ENCODE results near the gene CLCN6. TPM values are rescaled to one million over a fixed set of nuclear protein-coding genes. Genes with fewer than 3 reads are reported as not detected.
"Not testable (repeated sequence)": the region's sequence is repeated elsewhere in the genome, so short reads cannot be mapped to it uniquely, and the experiment has no call there.

CLCN6 gene
- total RNA-seq, 4 donors from 2014 or later = 4.2 to 13.5 (median 9.9) TPM

GRCh38 chr1:11799896-11800295 is 6.1 kb upstream of the CLCN6 start:
- intact Hi-C loops (cut with DNase I) = no loop called here
- 87 to 92% methylated on average over 6 to 9 of the region's 9 CpGs for WGBS, 2 donors
- peaks cover 15 to 63% (median 27%) of the 10 kb centered on the region in 3 donors for H3K36me3 ChIP-seq

GRCh38 chr1:11800391-11800755 is 5.6 kb upstream of the CLCN6 start:
- H3K4me3 ChIP-seq = no peak overlapping the region
- H3K4me1 ChIP-seq = peaks cover 23 to 70% (median 38%) of the 10 kb centered on the region in 3 donors
- intact Hi-C loops (cut with DNase I) = no loop called here
- no peak overlapping the region for H3K27ac ChIP-seq
- no peaks in the 10 kb centered on the region for H3K27me3 ChIP-seq
- peaks cover 10 to 58% (median 22%) of the 10 kb centered on the region in 3 donors for H3K36me3 ChIP-seq
- H3K9me3 ChIP-seq = no peaks in the 10 kb centered on the region
- TF ChIP-seq CTCF (IDR thresholded peaks at IDR 0.05) (no peak), POLR2A (IDR thresholded peaks at IDR 0.05) (no peak)
- DNase-seq = no peak
- 95% methylated on average over 4 to 8 of the region's 8 CpGs for WGBS, 2 donors

More at GRCh38 chr1:11799896-11800295, 6.1 kb upstream of the CLCN6 start:
- DNase-seq = no peak
- H3K27me3 ChIP-seq = no peaks in the 10 kb centered on the region
- H3K4me3 ChIP-seq = no peak overlapping the region
- peaks cover 20 to 66% (median 36%) of the 10 kb centered on the region in 3 donors for H3K4me1 ChIP-seq
- H3K27ac ChIP-seq = no peak overlapping the region
- TF ChIP-seq POLR2A (IDR thresholded peaks at IDR 0.05) = no peak
- TF ChIP-seq CTCF (IDR thresholded peaks at IDR 0.05) = no peak
- H3K9me3 ChIP-seq = no peaks in the 10 kb centered on the region

GRCh38 chr1:11800756-11801433 is 5.1 kb upstream of the CLCN6 start:
- Histone ChIP-seq H3K27me3 (no peaks in the 10 kb centered on the region), H3K4me1 (peaks cover 23 to 70% (median 38%) of the 10 kb centered on the region in 3 donors), H3K27ac (no peak overlapping the region), H3K9me3 (no peaks in the 10 kb centered on the region), H3K4me3 (no peak overlapping the region), H3K36me3 (peaks cover 9 to 53% (median 17%) of the 10 kb centered on the region in 3 donors)
- no peak for TF ChIP-seq POLR2A (IDR thresholded peaks at IDR 0.05)
- no peak for TF ChIP-seq CTCF (IDR thresholded peaks at IDR 0.05)
- 85 to 98% methylated on average over 8 to 11 of the region's 21 CpGs for WGBS, 2 donors
- intact Hi-C loops (cut with DNase I) = no loop called here
- DNase-seq = no peak

GRCh38 chr1:11802616-11802972 is 3.4 kb upstream of the CLCN6 start:
- peak overlapping the region; percentile 27 to 77 (median 56) for H3K4me3 ChIP-seq
- no peaks in the 10 kb centered on the region for H3K27me3 ChIP-seq
- H3K36me3 ChIP-seq = peaks cover 9 to 44% (median 15%) of the 10 kb centered on the region in 3 donors
- no peaks in the 10 kb centered on the region for H3K9me3 ChIP-seq
- H3K27ac ChIP-seq = peak overlapping the region; percentile 95 to 100 (median 99)
- TF ChIP-seq CTCF (IDR thresholded peaks at IDR 0.05) = no peak
- no peak for TF ChIP-seq POLR2A (IDR thresholded peaks at IDR 0.05)
- DNase-seq = no peak
- H3K4me1 ChIP-seq = peaks cover 32 to 71% (median 41%) of the 10 kb centered on the region in 3 donors
- 28 to 36% methylated on average over 6 of the region's 6 CpGs for WGBS, 2 donors
- intact Hi-C loops (cut with DNase I) = no loop called here

GRCh38 chr1:11802973-11803885 is 2.8 kb upstream of the CLCN6 start:
- Histone ChIP-seq H3K27ac (peak overlapping the region; percentile 95 to 100 (median 99)), H3K9me3 (no peaks in the 10 kb centered on the region), H3K27me3 (no peaks in the 10 kb centered on the region), H3K4me1 (peaks cover 32 to 71% (median 42%) of the 10 kb centered on the region in 3 donors), H3K4me3 (peak overlapping the region; percentile 27 to 77 (median 56)), H3K36me3 (peaks cover 9 to 42% (median 15%) of the 10 kb centered on the region in 3 donors)
- intact Hi-C loops (cut with DNase I) = no loop called here
- peak; percentile 49 for DNase-seq
- TF ChIP-seq POLR2A (IDR thresholded peaks at IDR 0.05) = peak in 2 of 4 donors; percentile 36 to 67
- peak in 1 of 6 experiments; percentile 3 for TF ChIP-seq CTCF (IDR thresholded peaks at IDR 0.05)
- WGBS, 2 donors = 18 to 29% methylated on average over 11 to 15 of the region's 28 CpGs

GRCh38 chr1:11803924-11804665 is 1.9 kb upstream of the CLCN6 start:
- H3K27me3 ChIP-seq; DNase-seq; intact Hi-C loops (cut with DNase I); H3K9me3 ChIP-seq: not testable (repeated sequence)
- peak overlapping the region in 3 of 4 donors; percentile 65 to 99 (median 82) for H3K4me3 ChIP-seq
- WGBS, 2 donors = 60 to 67% methylated on average over 8 of the region's 9 CpGs
- peaks cover 9 to 39% (median 15%) of the 10 kb centered on the region in 3 donors for H3K36me3 ChIP-seq
- peaks cover 32 to 79% (median 42%) of the 10 kb centered on the region in 3 donors for H3K4me1 ChIP-seq
- H3K27ac ChIP-seq = peak overlapping the region; percentile 95 to 100 (median 99)
